Vagina (tissue), 2 donors: ENCODE results near the gene C2CD2.

ENCODE experiments used
- POLR2AphosphoS5 ChIP-seq, 2 donors: sonication (generic); formaldehyde crosslinking; IDR thresholded peaks; one replicate each; pipeline ENCODE4 v1.9.0; 2017; ENCODE audit warnings: antibody characterized with exemption in 2 of 2, mild to moderate bottlenecking in 2 of 2, low read depth in 1 of 2; ENCODE audit not compliant: insufficient read depth in 1 of 2
- TF ChIP-seq, protein P1 (sequence below), 3 experiments: fragments of 450-650 bp in 2 of 3; fragments of 200-600 bp in 1 of 3; sonication (generic) in 1 of 3; IDR thresholded peaks; one replicate each; pipeline ENCODE4 v1.5.1; 2017 to 2019; ENCODE audit warnings: antibody characterized with exemption in 3 of 3, mild to moderate bottlenecking in 2 of 3, moderate library complexity in 2 of 3

DNA sequence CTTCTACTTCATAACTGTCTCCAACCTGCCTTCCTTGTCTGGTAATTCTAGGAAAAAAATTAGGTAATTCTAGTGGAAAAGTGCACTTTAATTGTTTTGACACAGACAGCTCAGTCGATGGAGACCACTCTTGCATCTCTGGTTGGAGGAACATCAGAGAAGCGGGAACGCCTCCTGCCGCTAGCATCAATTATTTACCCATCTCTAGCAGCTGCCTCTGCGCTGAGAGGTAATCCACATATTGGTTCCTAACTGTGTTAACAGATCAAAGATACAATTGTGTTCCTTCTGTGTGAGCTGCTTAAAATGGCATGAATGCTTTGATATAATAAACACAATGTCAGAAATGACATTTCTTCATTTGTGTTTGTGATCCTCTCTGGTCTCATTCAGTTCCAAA lies 33.3 kb downstream of the C2CD2 start:
- TF ChIP-seq POLR2AphosphoS5 (IDR thresholded peaks at IDR 0.05; ENCODE audit: insufficient read depth in 1 of 2, low read depth in 1 of 2), result no peak
- TF ChIP-seq, protein P1, sequence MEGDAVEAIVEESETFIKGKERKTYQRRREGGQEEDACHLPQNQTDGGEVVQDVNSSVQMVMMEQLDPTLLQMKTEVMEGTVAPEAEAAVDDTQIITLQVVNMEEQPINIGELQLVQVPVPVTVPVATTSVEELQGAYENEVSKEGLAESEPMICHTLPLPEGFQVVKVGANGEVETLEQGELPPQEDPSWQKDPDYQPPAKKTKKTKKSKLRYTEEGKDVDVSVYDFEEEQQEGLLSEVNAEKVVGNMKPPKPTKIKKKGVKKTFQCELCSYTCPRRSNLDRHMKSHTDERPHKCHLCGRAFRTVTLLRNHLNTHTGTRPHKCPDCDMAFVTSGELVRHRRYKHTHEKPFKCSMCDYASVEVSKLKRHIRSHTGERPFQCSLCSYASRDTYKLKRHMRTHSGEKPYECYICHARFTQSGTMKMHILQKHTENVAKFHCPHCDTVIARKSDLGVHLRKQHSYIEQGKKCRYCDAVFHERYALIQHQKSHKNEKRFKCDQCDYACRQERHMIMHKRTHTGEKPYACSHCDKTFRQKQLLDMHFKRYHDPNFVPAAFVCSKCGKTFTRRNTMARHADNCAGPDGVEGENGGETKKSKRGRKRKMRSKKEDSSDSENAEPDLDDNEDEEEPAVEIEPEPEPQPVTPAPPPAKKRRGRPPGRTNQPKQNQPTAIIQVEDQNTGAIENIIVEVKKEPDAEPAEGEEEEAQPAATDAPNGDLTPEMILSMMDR (IDR thresholded peaks at IDR 0.05), result no peak
